Measurements from ENCODE around the gene NACAD. TPM values are rescaled to one million over a fixed set of nuclear protein-coding genes. Genes with fewer than 3 reads are reported as not detected.

The NACAD gene
- total RNA-seq, 1 experiment from 2014 or later = not detected

GRCh38 chr7:45072131-45073030, 16.4 kb downstream of the NACAD start:
- BruUV-seq (replicated peaks) = no TSS peak
- H3K27ac Mint-ChIP-seq (ENCODE audit: low read depth, unreplicated experiment) = peak overlapping the region; percentile 79
- DNase-seq (ENCODE audit: unreplicated experiment) = no peak
- H3K4me1 Mint-ChIP-seq (ENCODE audit: insufficient read depth, unreplicated experiment) = peaks cover 27% of the 10 kb centered on the region
- no peaks in the 10 kb centered on the region for H3K9me3 Mint-ChIP-seq (ENCODE audit: unreplicated experiment)
- H3K36me3 Mint-ChIP-seq (ENCODE audit: insufficient read depth, unreplicated experiment) = peaks cover 36% of the 10 kb centered on the region
- no peak for TF ChIP-seq CTCF (IDR thresholded peaks at IDR 0.05; ENCODE audit: unreplicated experiment)
- intact Hi-C loops (cut with micrococcal nuclease) = no loop called here
- no peaks in the 10 kb centered on the region for H3K27me3 Mint-ChIP-seq (ENCODE audit: insufficient read depth, unreplicated experiment)
- ChIA-PET CTCF (no interaction called here), POLR2A (interaction anchor here (0.7 kb wide), 1 partner anchor 490 kb away, joined by 3 read pairs; the partner anchor contains the start of gene TMED4)
- no peak overlapping the region for H3K4me3 Mint-ChIP-seq (ENCODE audit: unreplicated experiment)

- no peak for DNase-seq (ENCODE audit: unreplicated experiment)
- Mint-ChIP-seq H3K27me3 (ENCODE audit: insufficient read depth, unreplicated experiment) (no peaks in the 10 kb centered on the region), H3K9me3 (ENCODE audit: unreplicated experiment) (no peaks in the 10 kb centered on the region), H3K27ac (ENCODE audit: low read depth, unreplicated experiment) (no peak overlapping the region), H3K4me1 (ENCODE audit: insufficient read depth, unreplicated experiment) (peaks cover 27% of the 10 kb centered on the region), H3K36me3 (ENCODE audit: insufficient read depth, unreplicated experiment) (peaks cover 38% of the 10 kb centered on the region), H3K4me3 (ENCODE audit: unreplicated experiment) (no peak overlapping the region)
- ChIA-PET CTCF (interaction anchor here (0.5 kb wide), 1 partner anchor 223 kb away, joined by 3 read pairs; no protein-coding TSS in a partner anchor), POLR2A (interaction anchor here (0.7 kb wide), 1 partner anchor 490 kb away, joined by 3 read pairs; the partner anchor contains the start of gene TMED4)
- no peak for TF ChIP-seq CTCF (IDR thresholded peaks at IDR 0.05; ENCODE audit: unreplicated experiment)
- BruUV-seq (replicated peaks) = no TSS peak
- intact Hi-C loops (cut with micrococcal nuclease) = no loop called here
Observed at GRCh38 chr7:45071528-45071927, 17.2 kb downstream of the NACAD start.

GRCh38 chr7:45070254-45070642, 18.5 kb downstream of the NACAD start:
- Mint-ChIP-seq H3K27ac (ENCODE audit: low read depth, unreplicated experiment) (no peak overlapping the region), H3K27me3 (ENCODE audit: insufficient read depth, unreplicated experiment) (no peaks in the 10 kb centered on the region), H3K4me3 (ENCODE audit: unreplicated experiment) (no peak overlapping the region), H3K9me3 (ENCODE audit: unreplicated experiment) (no peaks in the 10 kb centered on the region), H3K4me1 (ENCODE audit: insufficient read depth, unreplicated experiment) (peaks cover 27% of the 10 kb centered on the region), H3K36me3 (ENCODE audit: insufficient read depth, unreplicated experiment) (peaks cover 41% of the 10 kb centered on the region)
- no peak for TF ChIP-seq CTCF (IDR thresholded peaks at IDR 0.05; ENCODE audit: unreplicated experiment)
- intact Hi-C loops (cut with micrococcal nuclease) = no loop called here
- DNase-seq (ENCODE audit: unreplicated experiment) = no peak
- CTCF ChIA-PET = interaction anchor here (0.6 to 1.5 kb wide), 3 partner anchors 50 to 216 kb away, joined by 3 to 7 read pairs (median 3); no protein-coding TSS in a partner anchor
- POLR2A ChIA-PET = no interaction called here
- no TSS peak for BruUV-seq (replicated peaks)

GRCh38 chr7:45069444-45070253, 19.1 kb downstream of the NACAD start:
- no peak overlapping the region for H3K4me3 Mint-ChIP-seq (ENCODE audit: unreplicated experiment)
- no peak for DNase-seq (ENCODE audit: unreplicated experiment)
- intact Hi-C loops (cut with micrococcal nuclease) = no loop called here
- H3K36me3 Mint-ChIP-seq (ENCODE audit: insufficient read depth, unreplicated experiment) = peaks cover 42% of the 10 kb centered on the region
- no peaks in the 10 kb centered on the region for H3K27me3 Mint-ChIP-seq (ENCODE audit: insufficient read depth, unreplicated experiment)
- peaks cover 27% of the 10 kb centered on the region for H3K4me1 Mint-ChIP-seq (ENCODE audit: insufficient read depth, unreplicated experiment)
- no TSS peak for BruUV-seq (replicated peaks)
- H3K27ac Mint-ChIP-seq (ENCODE audit: low read depth, unreplicated experiment) = peak overlapping the region; percentile 61
- ChIA-PET POLR2A (interaction anchor here (0.6 to 1.2 kb wide), 2 partner anchors 11 to 66 kb away, joined by 3 read pairs; no protein-coding TSS in a partner anchor), CTCF (interaction anchor here (0.6 to 1.5 kb wide), 6 partner anchors 35 to 216 kb away, joined by 3 to 7 read pairs (median 3); no protein-coding TSS in a partner anchor)
- H3K9me3 Mint-ChIP-seq (ENCODE audit: unreplicated experiment) = no peaks in the 10 kb centered on the region
- no peak for TF ChIP-seq CTCF (IDR thresholded peaks at IDR 0.05; ENCODE audit: unreplicated experiment)

All from MCF 10A (cell line).